ENCODE data around the gene GRID1. TPM values are rescaled to one million over a fixed set of nuclear protein-coding genes. Genes with fewer than 3 reads are reported as not detected.

The GRID1 gene
- total RNA-seq, 1 experiment from 2014 or later: not detected

- intact Hi-C loops (cut with micrococcal nuclease; ENCODE audit: unreplicated experiment): no loop called here
- no peaks in the 10 kb centered on the region for H3K4me1 ChIP-seq (replicated peaks; ENCODE audit: insufficient read depth)
- H3K36me3 ChIP-seq (ENCODE audit: low read depth): no peaks in the 10 kb centered on the region
- ChIA-PET POLR2A (ENCODE audit: unreplicated experiment) (interaction anchor here (0.7 kb wide), 1 partner anchor 255 kb away, joined by 3 read pairs; no protein-coding TSS in a partner anchor), CTCF (no interaction called here)
- H3K27me3 ChIP-seq (ENCODE audit: insufficient read depth, low read depth): no peaks in the 10 kb centered on the region
- H3F3A ChIP-seq (ENCODE audit: insufficient read depth, low read depth): no peaks in the 10 kb centered on the region
- no peak for TF ChIP-seq EZH2 (IDR thresholded peaks at IDR 0.05; ENCODE audit: low read depth)
- TF ChIP-seq CTCF (conservative IDR thresholded peaks at IDR 0.05): no peak
- no peaks in the 10 kb centered on the region for H3K9me3 ChIP-seq (ENCODE audit: insufficient read depth, low read depth)
- no peak for DNase-seq
- H2AFZ ChIP-seq: no peak overlapping the region
- H4K20me1 ChIP-seq (ENCODE audit: insufficient read depth): no peaks in the 10 kb centered on the region
- no peak overlapping the region for H3K4me3 ChIP-seq
- no peaks in the 10 kb centered on the region for H3K9me2 ChIP-seq (ENCODE audit: insufficient read depth)
- BruUV-seq (replicated peaks): no TSS peak
- no peak overlapping the region for H3K4me2 ChIP-seq
- no peak overlapping the region for H3K27ac ChIP-seq
- H3K79me2 ChIP-seq (ENCODE audit: low read depth): no peaks in the 10 kb centered on the region
Observed at GRCh38 chr10:86391986-86392722, 25.6 kb upstream of the GRID1 start.

GRCh38 chr10:86391236-86391840, 24.7 kb upstream of the GRID1 start:
- no peaks in the 10 kb centered on the region for H3K79me2 ChIP-seq (ENCODE audit: low read depth)
- ChIA-PET CTCF (no interaction called here), POLR2A (ENCODE audit: unreplicated experiment) (no interaction called here)
- TF ChIP-seq CTCF (conservative IDR thresholded peaks at IDR 0.05) (no peak), EZH2 (IDR thresholded peaks at IDR 0.05; ENCODE audit: low read depth) (no peak)
- H3K4me1 ChIP-seq (replicated peaks; ENCODE audit: insufficient read depth): no peaks in the 10 kb centered on the region
- no peak overlapping the region for H3K4me3 ChIP-seq
- DNase-seq: no peak
- no peaks in the 10 kb centered on the region for H3F3A ChIP-seq (ENCODE audit: insufficient read depth, low read depth)
- no peaks in the 10 kb centered on the region for H4K20me1 ChIP-seq (ENCODE audit: insufficient read depth)
- H3K27ac ChIP-seq: no peak overlapping the region
- no peaks in the 10 kb centered on the region for H3K36me3 ChIP-seq (ENCODE audit: low read depth)
- no peaks in the 10 kb centered on the region for H3K27me3 ChIP-seq (ENCODE audit: insufficient read depth, low read depth)
- no TSS peak for BruUV-seq (replicated peaks)
- H3K9me3 ChIP-seq (ENCODE audit: insufficient read depth, low read depth): no peaks in the 10 kb centered on the region
- H3K9me2 ChIP-seq (ENCODE audit: insufficient read depth): no peaks in the 10 kb centered on the region
- H2AFZ ChIP-seq: no peak overlapping the region
- no peak overlapping the region for H3K4me2 ChIP-seq
- intact Hi-C loops (cut with micrococcal nuclease; ENCODE audit: unreplicated experiment): no loop called here

GRCh38 chr10:86390337-86391120, 23.9 kb upstream of the GRID1 start:
- no TSS peak for BruUV-seq (replicated peaks)
- TF ChIP-seq EZH2 (IDR thresholded peaks at IDR 0.05; ENCODE audit: low read depth): no peak
- TF ChIP-seq CTCF (conservative IDR thresholded peaks at IDR 0.05): no peak
- H3F3A ChIP-seq (ENCODE audit: insufficient read depth, low read depth): no peaks in the 10 kb centered on the region
- no peaks in the 10 kb centered on the region for H3K9me2 ChIP-seq (ENCODE audit: insufficient read depth)
- H4K20me1 ChIP-seq (ENCODE audit: insufficient read depth): no peaks in the 10 kb centered on the region
- H3K4me1 ChIP-seq (replicated peaks; ENCODE audit: insufficient read depth): no peaks in the 10 kb centered on the region
- POLR2A ChIA-PET (ENCODE audit: unreplicated experiment): no interaction called here
- no peak for DNase-seq
- no peak overlapping the region for H3K4me2 ChIP-seq
- H3K79me2 ChIP-seq (ENCODE audit: low read depth): no peaks in the 10 kb centered on the region
- H2AFZ ChIP-seq: no peak overlapping the region
- no peak overlapping the region for H3K4me3 ChIP-seq
- H3K27ac ChIP-seq: no peak overlapping the region
- CTCF ChIA-PET: no interaction called here
- no peaks in the 10 kb centered on the region for H3K9me3 ChIP-seq (ENCODE audit: insufficient read depth, low read depth)
- H3K27me3 ChIP-seq (ENCODE audit: insufficient read depth, low read depth): no peaks in the 10 kb centered on the region
- intact Hi-C loops (cut with micrococcal nuclease; ENCODE audit: unreplicated experiment): no loop called here
- no peaks in the 10 kb centered on the region for H3K36me3 ChIP-seq (ENCODE audit: low read depth)
